Activated CD4-positive, CD25-positive, alpha-beta regulatory T cell treated with anti-CD3 and anti-CD28 coated beads, Interleukin-2, amount 50 U/mL, for 24 hours (primary cell): Measurements from ENCODE around the gene LCA5.
"Not testable (repeated sequence)": the region's sequence is repeated elsewhere in the genome, so short reads cannot be mapped to it uniquely, and the experiment has no call there.

Experiments used
- ATAC-seq, 2 donors: fragments of 150-1000 bp; cut with Tn5 transposase; one replicate each; pipeline ENCODE4 v1.10.0; 2021; ENCODE audit warnings: mild to moderate bottlenecking in 1 of 2, moderate library complexity in 1 of 2

The LCA5 gene

GRCh38 chr6:79463621-79464050 lies 73.6 kb downstream of the LCA5 start:
- ATAC-seq = no peak

DNA sequence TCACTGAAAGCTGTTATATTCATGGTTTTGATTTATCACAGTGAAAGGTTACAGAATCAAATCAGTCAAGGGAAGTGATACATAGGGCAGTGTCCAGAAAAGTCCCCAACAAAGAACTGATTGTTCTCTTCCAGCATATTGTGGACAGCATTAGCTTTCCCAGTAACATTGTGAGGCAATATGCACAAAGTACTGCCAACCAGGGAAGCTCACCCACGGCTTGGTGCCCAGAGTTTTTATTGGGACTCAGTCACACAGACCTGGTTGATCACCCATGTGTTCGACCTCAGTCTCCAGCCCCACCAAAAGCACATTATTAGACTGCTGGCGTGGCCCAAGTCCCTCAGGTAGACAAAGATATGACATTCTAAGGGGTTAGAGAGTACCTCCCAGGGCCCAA lies 76.0 kb downstream of the LCA5 start:
- ATAC-seq = no peak

DNA sequence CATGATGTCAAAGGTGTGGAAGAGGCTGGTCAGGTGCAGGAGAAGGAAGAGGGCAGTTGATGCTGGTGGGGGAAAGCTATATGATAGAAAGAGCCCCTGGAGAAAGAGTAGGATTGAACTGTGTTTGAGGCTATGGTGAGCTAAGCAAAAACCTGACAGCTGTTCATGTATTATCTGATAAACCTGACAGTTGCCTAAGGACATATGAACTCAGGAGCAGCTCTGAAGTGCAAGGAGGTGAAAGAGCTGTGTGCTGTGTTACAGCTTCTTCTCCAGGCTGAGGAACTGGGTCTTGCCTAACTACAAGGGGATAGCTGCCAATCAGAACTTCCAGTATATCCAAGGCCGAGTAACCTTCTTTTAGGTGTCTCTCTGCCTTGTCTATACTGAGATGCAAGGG lies 81.8 kb downstream of the LCA5 start:
- no peak for ATAC-seq

- ATAC-seq = no peak
Observed at GRCh38 chr6:79453558-79454042, 83.6 kb downstream of the LCA5 start.

DNA sequence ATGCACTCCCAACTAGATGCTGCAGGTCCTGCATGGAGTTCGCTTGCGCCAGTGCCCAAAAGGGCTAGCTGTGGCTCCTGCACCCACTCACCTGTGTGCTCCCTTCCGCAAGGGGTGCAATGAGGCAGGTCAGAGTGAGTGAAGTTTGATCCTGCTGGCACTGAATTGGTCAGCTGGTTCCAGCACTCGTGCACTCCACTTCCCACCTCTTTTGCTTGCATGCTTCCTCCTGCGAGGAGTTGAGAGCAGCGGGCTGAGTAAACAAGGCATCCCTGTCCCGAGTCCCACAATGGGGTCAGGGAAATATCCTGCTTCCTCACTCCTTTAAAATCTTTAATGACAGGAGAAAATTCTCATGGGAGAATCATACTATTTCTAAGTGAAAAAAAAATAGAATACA lies 86.2 kb downstream of the LCA5 start:
- ATAC-seq = no peak

GRCh38 chr6:79446006-79446405 lies 91.2 kb downstream of the LCA5 start:
- no peak for ATAC-seq

DNA sequence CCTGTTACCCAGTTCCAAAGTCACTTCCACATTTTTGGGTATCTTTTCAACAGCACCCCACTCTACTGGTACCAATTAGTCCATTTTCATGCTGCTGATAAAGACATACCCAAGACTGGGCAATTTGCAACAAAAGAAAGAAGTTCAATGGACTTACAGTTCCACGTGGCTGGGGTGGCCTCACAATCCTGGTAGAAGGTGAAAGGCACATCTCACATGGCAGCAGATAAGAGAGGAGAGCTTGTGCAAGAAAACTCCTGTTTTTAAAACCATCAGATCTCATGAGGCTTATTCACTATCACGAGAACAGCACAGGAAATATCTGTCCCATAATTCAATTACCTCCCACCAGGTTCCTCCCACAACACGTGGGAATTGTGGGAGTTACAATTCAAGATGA lies 93.4 kb downstream of the LCA5 start:
- not testable (repeated sequence) for ATAC-seq

GRCh38 chr6:79441192-79441591 lies 96.0 kb downstream of the LCA5 start:
- ATAC-seq = no peak

GRCh38 chr6:79440598-79440997 lies 96.6 kb downstream of the LCA5 start:
- ATAC-seq = no peak

GRCh38 chr6:79438030-79438429 lies 99.2 kb downstream of the LCA5 start:
- no peak for ATAC-seq

DNA sequence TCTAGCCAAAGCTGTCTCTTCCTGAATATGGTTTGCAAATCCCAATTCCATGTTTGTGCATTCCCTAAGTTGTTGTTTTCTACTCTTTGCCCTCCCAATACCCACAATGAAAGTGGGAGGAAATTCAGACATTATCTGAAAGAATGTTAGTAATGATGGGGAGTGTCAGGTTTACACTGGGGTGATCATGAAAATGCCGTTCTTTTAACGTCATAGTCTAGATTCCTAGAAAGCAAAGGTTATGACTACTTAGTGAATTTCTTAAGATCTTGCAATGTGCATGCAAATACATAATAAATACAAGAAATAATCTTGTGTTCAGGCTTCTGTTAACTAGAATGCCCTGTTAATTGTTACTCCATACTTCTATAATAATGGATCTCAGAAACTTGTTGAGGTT lies 101.0 kb downstream of the LCA5 start:
- ATAC-seq = no peak

DNA sequence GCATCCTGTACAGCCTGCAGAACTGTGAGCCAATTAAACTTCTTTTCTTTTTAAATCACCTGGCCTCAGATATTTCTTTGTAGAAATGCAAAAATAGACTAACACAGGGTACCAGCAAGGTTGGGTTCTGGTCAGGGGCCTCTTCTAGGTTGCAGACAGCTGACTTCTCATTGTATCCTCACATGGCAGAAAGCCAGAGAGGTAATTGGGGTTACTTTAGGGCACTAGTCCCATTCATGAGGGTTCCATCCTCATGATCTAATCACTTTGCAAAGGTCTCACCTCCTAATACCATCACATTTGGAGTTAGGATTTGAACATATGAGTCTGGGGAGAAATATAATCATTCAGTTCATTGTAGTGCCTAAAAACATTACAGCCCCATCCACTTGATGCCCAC lies 101.5 kb downstream of the LCA5 start:
- no peak for ATAC-seq
